H1 (cell line): ENCODE measurements around the gene CEBPB. TPM values are rescaled to one million over a fixed set of nuclear protein-coding genes. Genes with fewer than 3 reads are reported as not detected.

Experiments
- CTCF ChIA-PET: fragments of 300-600 bp; sonication (Branson Sonifier 250); formaldehyde crosslinking; loops from one replicate; lab custom pipeline; 2021; ENCODE audit not compliant: partially characterized antibody; lab: Charles Lee
- POLR2A ChIA-PET: fragments of 300-600 bp; sonication (Branson Sonifier 250); formaldehyde crosslinking; loops from one replicate; lab custom pipeline; 2021; ENCODE audit warnings: inconsistent platforms; ENCODE audit not compliant: partially characterized antibody; lab: Charles Lee
- DNase-seq, 2 experiments: peaks; one replicate each; pipeline versions ENCODE4 v3.0.0 to v3.0.0-alpha.2; 2010 to 2022; ENCODE audit warnings: low spot score in 2 of 2, low read depth in 1 of 2, mixed read lengths in 1 of 2
- FAIRE-seq: peaks from 2 replicates; lab custom pipeline; 2011; peaks lifted over from hg19 to GRCh38; lab: Jason Lieb, UNC
- H2AFZ ChIP-seq: 2 replicates; pipeline ENCODE4 v1.8.1; 2012; ENCODE audit warnings: low read length, inconsistent platforms
- H2AK5ac ChIP-seq: 2 replicates; pipeline ENCODE4 v1.6.1; 2013; ENCODE audit warnings: low read depth, low read length
- H2BK120ac ChIP-seq: replicated peaks from 2 replicates; pipeline ENCODE3; 2013; ENCODE audit warnings: low read depth, low read length, inconsistent platforms
- H2BK12ac ChIP-seq: 2 replicates; pipeline ENCODE4 v1.6.1; 2013; ENCODE audit warnings: low read depth, low read length
- H2BK15ac ChIP-seq: 2 replicates; pipeline ENCODE4 v1.6.1; 2013; ENCODE audit warnings: low read length
- H2BK20ac ChIP-seq: 2 replicates; pipeline ENCODE4 v1.6.1; 2013; ENCODE audit warnings: low read length
- H2BK5ac ChIP-seq: 2 replicates; pipeline ENCODE4 v1.6.1; 2013; ENCODE audit warnings: low read depth, low read length
- H3K14ac ChIP-seq: 2 replicates; pipeline ENCODE4 v1.6.1; 2013; ENCODE audit warnings: inconsistent platforms; ENCODE audit not compliant: insufficient read length
- H3K18ac ChIP-seq: 2 replicates; pipeline ENCODE4 v1.6.1; 2013; ENCODE audit warnings: low read length; ENCODE audit errors: extremely low read depth
- H3K23ac ChIP-seq: 2 replicates; pipeline ENCODE4 v1.6.1; 2013; ENCODE audit warnings: inconsistent platforms; ENCODE audit not compliant: insufficient read length
- H3K23me2 ChIP-seq: 2 replicates; pipeline ENCODE4 v1.6.1; 2013; ENCODE audit warnings: low read depth, low read length
- H3K27ac ChIP-seq: 2 replicates; pipeline ENCODE4 v1.6.1; 2011; ENCODE audit warnings: low read depth, low read length, inconsistent platforms
- H3K27me3 ChIP-seq, 4 experiments: replicated peaks in 1 of 4; 1 replicate in 1 of 4; 2 replicates in 3 of 4; pipeline versions ENCODE4 v1.6.1 to v1.8.1; 2011 to 2013; ENCODE audit warnings: low read length in 3 of 4, mild to moderate bottlenecking in 3 of 4, inconsistent platforms in 2 of 4, mixed read lengths in 2 of 4, moderate library complexity in 1 of 4; ENCODE audit not compliant: control insufficient read depth in 3 of 4, insufficient read depth in 3 of 4; ENCODE audit errors: extremely low read depth in 1 of 4
- H3K36me3 ChIP-seq, 4 experiments: 2 replicates each; pipeline versions ENCODE4 v1.6.1 to v1.8.1; 2011 to 2013; ENCODE audit warnings: mild to moderate bottlenecking in 4 of 4, low read length in 3 of 4, moderate library complexity in 2 of 4, control low read depth in 1 of 4, inconsistent platforms in 1 of 4; ENCODE audit not compliant: insufficient read depth in 4 of 4, control insufficient read depth in 2 of 4
- H3K4ac ChIP-seq: replicated peaks from 2 replicates; pipeline ENCODE3; 2013; ENCODE audit warnings: low read length, low read depth, mixed read lengths, inconsistent platforms; ENCODE audit not compliant: insufficient read length
- H3K4me1 ChIP-seq, 4 experiments: replicated peaks in 1 of 4; 1 replicate in 1 of 4; 2 replicates in 3 of 4; pipeline versions ENCODE4 v1.6.1 to v1.8.1; 2011 to 2013; ENCODE audit warnings: low read length in 3 of 4, inconsistent platforms in 2 of 4, mixed read lengths in 1 of 4; ENCODE audit not compliant: insufficient read depth in 4 of 4, control insufficient read depth in 3 of 4
- H3K4me2 ChIP-seq, 2 experiments: 2 replicates each; pipeline versions ENCODE4 v1.6.1 to v1.8.1; 2011 to 2013; ENCODE audit warnings: low read depth in 2 of 2, low read length in 2 of 2, control low read depth in 1 of 2, inconsistent platforms in 1 of 2, mild to moderate bottlenecking in 1 of 2; ENCODE audit not compliant: insufficient read depth in 1 of 2
- H3K4me3 ChIP-seq, 4 experiments: fragments of 200-600, 300-600 bp in 1 of 4; sonication (generic), shearing (Covaris generic), sonication (Bioruptor Twin) in 1 of 4; 2 replicates each; pipeline versions ENCODE4 v1.5.1 to v1.8.1; 2011 to 2016; ENCODE audit warnings: low read length in 4 of 4, low read depth in 3 of 4, control low read depth in 2 of 4, inconsistent platforms in 2 of 4, mild to moderate bottlenecking in 2 of 4, mixed read lengths in 1 of 4, moderate library complexity in 1 of 4; ENCODE audit not compliant: insufficient read depth in 2 of 4; ENCODE audit errors: extremely low read depth in 1 of 4
- H3K56ac ChIP-seq: replicated peaks from 2 replicates; pipeline ENCODE3; 2013; ENCODE audit warnings: low read depth, mild to moderate bottlenecking, mixed read lengths, low read length, inconsistent platforms; ENCODE audit not compliant: insufficient read length
- H3K79me1 ChIP-seq: 2 replicates; pipeline ENCODE4 v1.6.1; 2013; ENCODE audit warnings: low read depth, low read length, control low read depth
- H3K79me2 ChIP-seq, 2 experiments: 2 replicates each; pipeline versions ENCODE4 v1.6.1 to v1.8.1; 2012 to 2013; ENCODE audit warnings: low read length in 2 of 2, mild to moderate bottlenecking in 2 of 2, inconsistent platforms in 1 of 2; ENCODE audit not compliant: insufficient read depth in 2 of 2, control insufficient read depth in 1 of 2
- H3K9ac ChIP-seq, 4 experiments: replicated peaks in 1 of 4; 1 replicate in 1 of 4; 2 replicates in 3 of 4; pipeline versions ENCODE4 v1.6.1 to v1.8.1; 2011 to 2013; ENCODE audit warnings: low read depth in 3 of 4, low read length in 3 of 4, control low read depth in 2 of 4, mild to moderate bottlenecking in 2 of 4, moderate library complexity in 2 of 4, inconsistent platforms in 1 of 4; ENCODE audit errors: extremely low read depth in 1 of 4
- H3K9me3 ChIP-seq, 2 experiments: 2 replicates each; pipeline versions ENCODE4 v1.6.1 to v1.8.1; 2012 to 2013; ENCODE audit warnings: mild to moderate bottlenecking in 2 of 2, moderate library complexity in 2 of 2, control low read depth in 1 of 2, inconsistent platforms in 1 of 2, low read depth in 1 of 2, low read length in 1 of 2, mixed read lengths in 1 of 2; ENCODE audit not compliant: insufficient read depth in 2 of 2
- H4K20me1 ChIP-seq, 2 experiments: replicated peaks in 1 of 2; 2 replicates each; pipeline versions ENCODE3 to v1.8.1; 2011 to 2013; ENCODE audit warnings: inconsistent platforms in 2 of 2, low read length in 2 of 2, mild to moderate bottlenecking in 1 of 2; ENCODE audit not compliant: insufficient read depth in 2 of 2, control insufficient read depth in 1 of 2
- H4K5ac ChIP-seq: 2 replicates; pipeline ENCODE4 v1.6.1; 2013; ENCODE audit warnings: low read length, low read depth, mixed read lengths, inconsistent platforms; ENCODE audit not compliant: insufficient read length
- H4K8ac ChIP-seq: 2 replicates; pipeline ENCODE4 v1.8.0; 2013; ENCODE audit warnings: mild to moderate bottlenecking, moderate library complexity, low read length, inconsistent platforms; ENCODE audit not compliant: insufficient read depth; ENCODE audit errors: extremely low read depth
- H4K91ac ChIP-seq: replicated peaks from 2 replicates; pipeline ENCODE3; 2013; ENCODE audit warnings: low read length, mixed read lengths, inconsistent platforms; ENCODE audit not compliant: insufficient read length
- CBX8 ChIP-seq: fragments of 300-800, 300-1000 bp; sonication (generic); IDR thresholded peaks from 2 replicates; pipeline ENCODE4 v1.7.1; 2016; ENCODE audit warnings: low read depth, low read length, borderline replicate concordance
- HDAC2 ChIP-seq, 2 experiments: fragments of 300-600 bp in 1 of 2; sonication (generic) in 1 of 2; IDR thresholded peaks; 2 replicates each; pipeline ENCODE4 v1.6.1; 2011 to 2012; ENCODE audit warnings: low read depth in 2 of 2, low read length in 2 of 2, mild to moderate bottlenecking in 2 of 2, moderate library complexity in 2 of 2, borderline replicate concordance in 1 of 2, inconsistent platforms in 1 of 2
- MAFK ChIP-seq: IDR thresholded peaks from 2 replicates; pipeline ENCODE4 v1.6.1; 2012; ENCODE audit warnings: low read depth, mild to moderate bottlenecking, improper control_type of control experiment, low read length
- SIX5 ChIP-seq: IDR thresholded peaks from 2 replicates; pipeline ENCODE4 v1.6.1; 2011; ENCODE audit warnings: mild to moderate bottlenecking, low read depth, low read length
- WGBS, 2 experiments: shearing (Covaris generic) in 1 of 2; methylation state at CpG; one replicate each; pipeline versions ENCODE4 v1.1.6 to v1.1.7; 2013 to 2015; ENCODE audit warnings: low lambda C conversion rate in 2 of 2, mixed read lengths in 2 of 2, inconsistent platforms in 1 of 2, low coverage in 1 of 2, missing lambda C conversion rate in 1 of 2; ENCODE audit not compliant: insufficient replicate concordance in 2 of 2, insufficient coverage in 1 of 2, insufficient read length in 1 of 2; ENCODE audit errors: extremely low coverage in 1 of 2, missing lambda C conversion rate in 1 of 2; 5-methylcytosine and 5-hydroxymethylcytosine counted together
- polyA plus RNA-seq, 7 experiments: library from polyadenylated mRNA; depleted of rRNA in 3 of 7; stranded (reverse) in 5 of 7; unstranded in 2 of 7; fragments of >200 nt in 5 of 7; fragments of 200-250 nt in 2 of 7; gene quantifications; 1 replicate in 5 of 7; 2 replicates in 1 of 7; 4 replicates in 1 of 7; pipeline versions ENCODE4 v1.2.1 to v1.2.3, GENCODE V29; 2011 to 2013; ENCODE audit warnings: missing spikeins in 2 of 7, mixed read lengths in 2 of 7
- total RNA-seq: library from RNA; stranded (reverse); fragmentation: NEBNext Ultra II Directional; extraction: Animal tissue kit (Norgen Biotek cat#: 25700); gene quantifications from 2 replicates; pipeline ENCODE4 v1.2.1, GENCODE V29; 2021

Gene CEBPB
- total and polyA plus RNA-seq, 2 of the 8 experiments (the other 6 are each of a cell fraction or from before 2014, with no cell fraction given) = 7.1 to 24.1 TPM

DNA sequence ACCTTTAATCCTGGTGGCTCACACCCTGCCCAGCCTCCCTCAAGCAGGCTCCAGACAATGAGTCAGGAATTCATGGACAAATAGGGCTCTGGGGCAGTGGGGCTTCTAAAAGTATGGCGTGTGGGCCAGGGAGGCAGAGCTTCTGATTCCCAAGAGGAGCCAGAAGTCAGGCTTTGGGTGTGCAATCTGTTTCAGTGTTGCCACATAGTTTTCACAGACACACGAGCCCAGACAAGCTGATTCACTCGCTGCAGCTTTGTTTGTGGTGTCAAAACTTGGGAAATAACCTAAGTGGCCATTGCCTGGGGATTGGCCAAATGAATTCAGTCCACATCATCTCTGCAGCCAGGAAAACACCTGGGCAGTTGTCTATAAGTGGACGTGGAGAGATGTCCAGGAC, 46.3 kb upstream of the CEBPB start:
- no peak overlapping the region for H4K91ac ChIP-seq
- no peak overlapping the region for H2AFZ ChIP-seq
- no peak overlapping the region for H2BK20ac ChIP-seq
- no peak overlapping the region for H3K27ac ChIP-seq
- no peak for FAIRE-seq
- H3K27me3 ChIP-seq = no peaks in the 10 kb centered on the region
- peaks cover 4 to 42% (median 11%) of the 10 kb centered on the region in 4 experiments; a peak in 4 of 8 replicates for H3K36me3 ChIP-seq
- DNase-seq = no peak
- H4K5ac ChIP-seq = no peak overlapping the region
- H3K79me2 ChIP-seq = peaks cover 0 to 61% of the 10 kb centered on the region in 2 experiments; a peak in 2 of 4 replicates
- no peak overlapping the region for H4K8ac ChIP-seq
- H3K23ac ChIP-seq = no peak overlapping the region
- CTCF ChIA-PET = interaction anchor here (0.9 to 1.4 kb wide), 6 partner anchors 10 to 58 kb away, joined by 3 to 9 read pairs (median 3); no protein-coding TSS in a partner anchor
- peaks cover 25% of the 10 kb centered on the region for H3K79me1 ChIP-seq
- H3K9ac ChIP-seq = peak overlapping the region in 1 of 4 experiments; percentile 17; a peak in 1 of 7 replicates
- H3K18ac ChIP-seq = no peak overlapping the region
- no peaks in the 10 kb centered on the region for H3K9me3 ChIP-seq
- H3K23me2 ChIP-seq = no peaks in the 10 kb centered on the region
- WGBS, 2 experiments = 87% methylated on average over 4 of the region's 4 CpGs; no CpG with 5 or more reads in 1 of the 2 experiments
- H3K4me3 ChIP-seq = no peak overlapping the region
- H2BK5ac ChIP-seq = no peak overlapping the region
- H3K14ac ChIP-seq = no peak overlapping the region
- H3K4me2 ChIP-seq = no peak overlapping the region
- TF ChIP-seq MAFK (no peak), HDAC2 (IDR thresholded peaks at IDR 0.05; ENCODE audit: borderline replicate concordance in 1 of 2, low read depth in 2 of 2, low read length in 2 of 2) (no peak), SIX5 (no peak), CBX8 (no peak)
- TF ChIP-seq, all 59 proteins: peak for 0
- H2BK12ac ChIP-seq = no peak overlapping the region
- no peak overlapping the region for H2BK15ac ChIP-seq
- no peak overlapping the region for H2AK5ac ChIP-seq
- H3K4me1 ChIP-seq = peaks cover 7 to 19% (median 12%) of the 10 kb centered on the region in 4 experiments
- no peak overlapping the region for H2BK120ac ChIP-seq
- POLR2A ChIA-PET = interaction anchor here (0.7 to 2.4 kb wide), 3 partner anchors 8 to 25 kb away, joined by 3 to 8 read pairs (median 3); no protein-coding TSS in a partner anchor
- peaks cover 17 to 32% of the 10 kb centered on the region in 2 experiments for H4K20me1 ChIP-seq
- no peak overlapping the region for H3K4ac ChIP-seq
- no peak overlapping the region for H3K56ac ChIP-seq
